Right atrium auricular region (tissue), 2 donors: ENCODE measurements around the gene PRLR. TPM values are rescaled to one million over a fixed set of nuclear protein-coding genes. Genes with fewer than 3 reads are reported as not detected.
"Not testable (repeated sequence)": the region's sequence is repeated elsewhere in the genome, so short reads cannot be mapped to it uniquely, and the experiment has no call there.

ENCODE experiments used
- DNase-seq: peaks from one replicate; pipeline ENCODE4 v3.0.0-alpha.2; 2019; ENCODE audit warnings: low spot score
- H3K27ac ChIP-seq, 2 donors: fragments of 200-600 bp; sonication (generic); 1 replicate in 1 of 2; 2 replicates in 1 of 2; pipeline ENCODE4 v1.5.1; 2016 to 2019
- H3K27me3 ChIP-seq, 2 donors: fragments of 200-600 bp; sonication (generic); one replicate each; pipeline versions ENCODE4 v1.5.1 to v1.6.0; 2017 to 2019
- H3K36me3 ChIP-seq: fragments of 200-600 bp; sonication (generic); one replicate; pipeline ENCODE4 v1.5.1; 2016
- H3K4me1 ChIP-seq, 2 donors: fragments of 200-600 bp; sonication (generic); one replicate each; pipeline versions ENCODE4 v1.5.1 to v1.6.0; 2017 to 2019
- H3K4me3 ChIP-seq, 2 donors: fragments of 200-600 bp; sonication (generic); 1 replicate in 1 of 2; 2 replicates in 1 of 2; pipeline ENCODE4 v1.5.1; 2017 to 2019; ENCODE audit warnings: mild to moderate bottlenecking in 1 of 2, moderate library complexity in 1 of 2
- H3K9me3 ChIP-seq, 2 donors: fragments of 200-600 bp; sonication (generic); one replicate each; pipeline ENCODE4 v1.5.1; 2019
- CTCF ChIP-seq, 2 donors: fragments of 200-600 bp; sonication (generic); IDR thresholded peaks; one replicate each; pipeline ENCODE4 v1.5.1; 2019; ENCODE audit warnings: antibody characterized with exemption in 2 of 2
- total RNA-seq, 2 donors: library from RNA; depleted of rRNA; stranded (reverse); fragments of >200 nt; gene quantifications; one replicate each; pipeline ENCODE4 v1.1.0, GENCODE V29; 2016

The PRLR gene
- total RNA-seq, 2 donors from 2014 or later: 0.15 to 0.31 TPM

GRCh38 chr5:35120715-35121114 is 109.6 kb downstream of the PRLR start:
- no peak for DNase-seq
- Histone ChIP-seq H3K36me3 (no peaks in the 10 kb centered on the region), H3K27ac (no peak overlapping the region), H3K4me1 (no peaks in the 10 kb centered on the region), H3K4me3 (no peak overlapping the region), H3K9me3 (no peaks in the 10 kb centered on the region), H3K27me3 (no peaks in the 10 kb centered on the region)
- TF ChIP-seq CTCF (IDR thresholded peaks at IDR 0.05): no peak

- H3K4me3 ChIP-seq: no peak overlapping the region
- no peaks in the 10 kb centered on the region for H3K4me1 ChIP-seq
- no peak for TF ChIP-seq CTCF (IDR thresholded peaks at IDR 0.05)
- H3K9me3 ChIP-seq: no peaks in the 10 kb centered on the region
- DNase-seq: no peak
- H3K27ac ChIP-seq: no peak overlapping the region
- no peaks in the 10 kb centered on the region for H3K27me3 ChIP-seq
- H3K36me3 ChIP-seq: no peaks in the 10 kb centered on the region
These were observed 112.3 kb downstream of the PRLR start for GRCh38 chr5:35117967-35118366.

DNA sequence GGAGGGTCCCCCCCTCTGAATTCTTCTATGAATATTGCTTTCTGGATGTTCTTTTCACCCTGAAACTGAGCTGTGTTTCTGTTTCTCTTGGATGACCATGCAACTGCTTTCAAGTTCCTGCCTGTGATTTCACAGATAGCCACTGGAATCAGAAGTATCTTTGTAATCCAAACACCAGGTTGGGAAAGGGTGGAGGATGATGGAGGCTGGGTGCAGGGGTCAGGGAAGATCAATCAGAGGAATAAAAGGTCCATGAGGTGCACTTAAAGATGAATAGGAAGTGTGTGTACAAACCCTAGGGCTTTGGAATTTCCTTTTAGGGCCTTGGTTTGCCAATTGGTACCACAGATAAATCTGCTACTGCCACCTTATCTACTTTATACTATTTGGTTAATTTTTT is 114.4 kb downstream of the PRLR start:
- Histone ChIP-seq H3K27me3 (no peaks in the 10 kb centered on the region), H3K9me3 (no peaks in the 10 kb centered on the region), H3K36me3 (no peaks in the 10 kb centered on the region), H3K4me3 (no peak overlapping the region), H3K27ac (no peak overlapping the region), H3K4me1 (no peaks in the 10 kb centered on the region)
- DNase-seq: no peak
- TF ChIP-seq CTCF (IDR thresholded peaks at IDR 0.05): no peak

GRCh38 chr5:35114698-35115097 is 115.6 kb downstream of the PRLR start:
- Histone ChIP-seq H3K27me3 (no peaks in the 10 kb centered on the region), H3K36me3 (no peaks in the 10 kb centered on the region), H3K4me1 (no peaks in the 10 kb centered on the region), H3K4me3 (no peak overlapping the region), H3K27ac (no peak overlapping the region), H3K9me3 (no peaks in the 10 kb centered on the region)
- no peak for TF ChIP-seq CTCF (IDR thresholded peaks at IDR 0.05)
- no peak for DNase-seq

DNA sequence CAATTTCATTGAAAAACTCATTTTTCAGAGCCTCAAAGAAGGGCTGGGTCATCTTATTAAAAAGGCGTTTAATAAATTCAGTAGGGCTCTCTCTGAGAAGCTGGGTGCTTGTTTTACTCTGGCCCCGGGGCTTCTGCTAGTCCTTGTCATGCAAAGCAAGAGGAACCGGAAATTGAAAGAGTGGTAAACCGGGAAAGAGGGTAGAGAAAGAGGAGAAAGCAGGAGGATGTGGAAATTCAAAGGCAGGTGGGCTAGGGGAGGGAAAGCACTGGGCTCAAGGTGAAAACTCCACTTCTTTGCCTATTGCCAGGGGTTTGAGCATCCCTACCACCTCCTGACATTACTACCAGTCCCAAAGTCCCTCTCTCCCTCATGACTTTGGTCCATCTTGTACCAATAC is 118.0 kb downstream of the PRLR start:
- Histone ChIP-seq H3K27me3 (no peaks in the 10 kb centered on the region), H3K4me1 (no peaks in the 10 kb centered on the region), H3K4me3 (no peak overlapping the region), H3K27ac (no peak overlapping the region), H3K9me3 (no peaks in the 10 kb centered on the region), H3K36me3 (no peaks in the 10 kb centered on the region)
- no peak for TF ChIP-seq CTCF (IDR thresholded peaks at IDR 0.05)
- no peak for DNase-seq

DNA sequence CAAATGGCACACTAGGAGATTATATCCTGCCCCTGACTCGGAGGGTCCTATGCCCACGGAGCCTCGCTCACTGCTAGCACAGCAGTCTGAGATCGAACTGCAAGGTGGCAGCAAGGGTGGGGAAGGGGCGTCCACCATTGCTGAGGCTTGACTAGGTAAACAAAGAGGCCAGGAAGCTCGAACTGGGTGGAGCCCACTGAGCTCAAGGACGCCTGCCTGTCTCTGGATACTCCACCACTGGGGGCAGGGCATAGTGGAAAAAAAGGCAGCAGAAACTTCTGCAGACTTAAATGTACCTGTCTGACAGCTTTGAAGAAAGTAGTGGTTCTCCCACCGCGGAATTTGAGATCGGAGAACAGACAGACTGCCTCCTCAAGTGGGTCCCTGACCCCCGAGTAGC is 125.7 kb downstream of the PRLR start:
- H3K9me3 ChIP-seq, H3K27me3 ChIP-seq, H3K36me3 ChIP-seq, H3K4me3 ChIP-seq, H3K4me1 ChIP-seq, DNase-seq, H3K27ac ChIP-seq: not testable (repeated sequence)
